ENCODE results near the gene TAX1BP1.
A peak's percentile ranks its signal among the peaks of the same experiment; 100 is the strongest.
"Not testable (repeated sequence)": the region's sequence is repeated elsewhere in the genome, so short reads cannot be mapped to it uniquely, and the experiment has no call there.

The TAX1BP1 gene

DNA sequence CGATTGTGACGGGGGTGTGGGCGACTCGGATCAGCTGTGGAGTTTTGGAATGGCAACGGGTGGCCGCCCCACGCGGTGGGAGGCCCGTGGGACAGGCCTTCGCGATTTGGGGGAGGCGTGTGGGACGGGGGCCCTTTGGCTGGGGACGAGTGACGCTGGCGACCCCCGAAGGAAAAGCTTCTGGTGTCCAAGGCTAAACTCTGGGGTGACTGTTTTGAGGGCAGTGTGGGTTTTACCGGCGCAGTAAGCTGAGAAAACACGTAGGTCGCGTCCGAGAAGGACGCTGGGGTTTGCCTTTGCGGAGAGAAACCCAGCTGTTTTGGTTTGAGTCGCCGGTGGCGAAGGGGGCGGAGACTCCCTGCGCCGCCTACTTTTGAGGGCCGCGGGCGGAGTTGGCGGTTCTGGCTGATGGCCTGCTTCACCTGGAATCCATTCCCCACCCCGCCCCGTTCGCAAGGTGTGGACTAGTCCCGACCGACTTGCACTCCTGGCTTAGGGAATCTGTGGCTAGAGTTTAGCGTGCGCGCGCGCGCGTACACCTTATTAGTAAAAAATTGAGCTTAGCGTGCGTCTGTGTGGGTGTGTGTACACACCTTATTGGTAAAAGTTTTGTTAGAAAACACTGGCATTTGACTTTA lies 606 bp downstream of the TAX1BP1 start:
- DNase-seq, result peak; percentile 22

- DNase-seq, result not testable (repeated sequence)
Observed at GRCh38 chr7:27742091-27742710, 2.2 kb downstream of the TAX1BP1 start.

DNA sequence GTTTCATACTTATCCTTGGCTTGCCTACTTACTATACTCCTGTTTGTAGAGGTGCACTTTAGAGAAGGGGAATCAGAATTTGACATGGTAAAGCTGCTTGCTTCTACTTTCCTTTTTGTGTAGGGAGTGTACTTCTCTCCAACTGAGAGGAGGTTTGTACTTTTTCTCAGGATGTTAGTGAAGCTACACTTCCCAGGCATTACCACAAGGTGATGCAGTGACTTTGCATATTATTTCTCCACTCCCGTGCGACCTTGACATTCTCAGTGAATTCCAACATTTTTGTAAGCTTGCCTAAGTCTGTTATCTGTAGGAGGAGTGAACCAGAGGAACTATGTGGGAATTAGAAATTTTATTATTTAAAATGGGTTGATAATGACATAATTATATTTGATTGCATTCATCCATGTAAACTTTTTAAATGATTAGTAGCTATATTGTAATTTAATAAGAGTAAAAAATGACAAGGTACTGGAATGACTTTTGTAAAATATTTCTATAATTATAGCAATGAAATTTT lies 5.2 kb downstream of the TAX1BP1 start:
- no peak for DNase-seq

DNA sequence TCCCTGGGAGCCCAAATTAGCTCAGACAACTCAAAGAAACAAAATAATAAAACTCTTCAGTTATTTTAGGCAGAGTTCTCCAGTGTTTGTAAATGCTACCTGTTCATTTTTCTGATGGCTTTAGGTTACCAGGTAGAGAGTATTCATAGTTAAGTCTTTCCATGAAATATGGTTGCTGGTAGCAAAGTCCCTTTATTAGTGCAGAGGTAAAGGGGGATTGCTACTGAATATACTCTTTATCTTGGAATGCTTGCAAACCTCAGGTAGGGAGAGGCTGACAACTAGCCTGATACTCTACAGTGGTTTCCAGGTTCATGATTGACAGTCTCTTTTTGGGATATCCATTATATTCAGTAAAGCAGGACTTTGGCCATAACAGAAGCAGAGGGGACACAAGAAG lies 6.5 kb downstream of the TAX1BP1 start:
- DNase-seq, result no peak

GRCh38 chr7:27746978-27747377 lies 7.0 kb downstream of the TAX1BP1 start:
- no peak for DNase-seq

DNA sequence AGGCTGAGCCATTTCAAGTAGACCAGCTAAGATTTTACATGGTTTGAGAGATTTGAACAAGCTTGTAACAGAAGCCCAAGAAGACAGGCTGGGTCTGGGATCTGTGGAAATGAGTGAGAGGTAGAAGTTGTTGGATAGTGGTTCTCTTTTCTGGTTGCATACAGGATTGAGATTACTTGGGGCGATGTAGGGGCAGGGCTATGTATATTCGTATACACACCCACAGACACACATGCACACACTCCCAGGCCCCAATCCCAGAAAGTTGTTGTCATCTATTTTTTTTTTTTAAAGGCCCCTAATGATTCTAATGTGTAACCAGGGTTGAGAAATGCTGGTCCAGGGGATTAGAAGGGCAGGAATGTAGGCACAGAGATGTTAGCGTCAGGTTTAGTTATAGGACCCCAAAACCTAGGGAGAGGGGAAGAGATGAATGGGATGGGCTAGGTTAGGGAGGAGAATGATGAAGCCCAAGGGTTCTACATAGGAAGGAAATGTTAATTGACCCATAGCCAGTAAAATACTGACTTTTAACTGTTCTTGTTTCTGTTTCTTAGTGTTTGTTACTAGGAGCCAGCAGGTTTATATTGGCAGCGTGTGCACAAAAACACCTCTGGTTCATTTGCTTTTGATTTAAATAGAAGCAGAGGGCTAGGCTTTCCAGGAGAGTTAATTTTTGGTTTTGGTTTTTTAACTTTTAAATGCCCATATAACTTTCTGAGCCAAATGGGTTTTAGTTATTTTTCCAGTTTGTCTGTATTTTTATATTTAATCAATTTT lies 7.8 kb downstream of the TAX1BP1 start:
- DNase-seq, result no peak

DNA sequence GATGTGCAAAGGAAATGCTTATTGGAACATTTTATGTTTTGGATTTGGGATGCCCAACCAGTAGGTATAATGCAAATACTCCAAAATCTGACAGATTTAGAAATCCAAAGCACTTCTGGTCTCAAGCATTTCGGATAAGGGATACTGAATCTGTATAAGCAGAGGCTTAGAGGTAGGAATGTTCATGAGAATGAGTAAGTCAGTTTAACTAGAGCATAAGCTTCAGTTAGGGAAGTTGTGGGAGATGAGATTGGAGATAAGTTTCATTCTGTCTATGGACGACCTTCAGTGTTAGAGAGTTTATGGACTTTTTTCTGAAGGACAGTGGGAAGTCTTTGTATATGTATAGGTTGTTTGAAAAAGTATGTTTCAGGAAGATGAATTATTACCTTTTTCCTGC lies 10.4 kb downstream of the TAX1BP1 start:
- DNase-seq, result no peak

DNA sequence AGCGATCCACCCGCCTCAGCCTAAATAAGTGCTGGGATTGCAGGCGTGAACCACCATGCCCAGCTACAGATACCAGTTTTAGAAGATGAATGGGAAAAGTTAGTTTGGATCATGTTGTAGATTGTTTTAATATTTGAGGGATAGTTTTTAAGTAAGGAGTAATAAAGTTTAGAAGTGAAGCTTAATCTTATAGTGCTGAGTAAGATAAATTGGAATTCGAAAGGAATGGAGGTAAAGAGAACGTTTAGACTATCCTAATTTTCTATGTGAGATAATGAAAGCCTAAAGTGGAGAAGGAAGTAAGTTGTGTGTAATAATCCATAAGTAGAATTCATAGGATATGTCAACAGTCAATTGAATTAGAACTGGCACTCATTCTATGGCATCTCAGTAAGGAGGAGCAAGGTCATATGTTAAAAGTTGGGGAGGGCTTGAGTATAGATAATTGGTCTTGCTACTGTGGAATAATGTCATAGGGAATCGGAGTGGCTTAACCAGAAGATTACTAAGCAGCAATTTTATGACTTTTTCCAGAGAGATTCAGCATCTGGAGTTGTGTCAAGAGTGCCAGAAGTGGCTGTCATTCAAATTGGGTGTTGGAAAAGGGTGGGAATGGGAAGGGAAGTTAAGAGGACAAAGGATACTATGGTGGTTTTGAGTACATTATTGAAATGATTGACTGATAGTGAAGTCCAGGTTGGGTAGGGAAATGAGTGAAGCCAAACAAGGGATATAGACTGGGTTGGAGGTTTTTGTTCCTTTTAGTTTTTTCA lies 12.1 kb downstream of the TAX1BP1 start:
- peak; percentile 63 for DNase-seq

- DNase-seq, result no peak
Observed at GRCh38 chr7:27753863-27754262, 13.9 kb downstream of the TAX1BP1 start.

GRCh38 chr7:27756298-27756697 lies 16.3 kb downstream of the TAX1BP1 start:
- DNase-seq, result no peak

DNA sequence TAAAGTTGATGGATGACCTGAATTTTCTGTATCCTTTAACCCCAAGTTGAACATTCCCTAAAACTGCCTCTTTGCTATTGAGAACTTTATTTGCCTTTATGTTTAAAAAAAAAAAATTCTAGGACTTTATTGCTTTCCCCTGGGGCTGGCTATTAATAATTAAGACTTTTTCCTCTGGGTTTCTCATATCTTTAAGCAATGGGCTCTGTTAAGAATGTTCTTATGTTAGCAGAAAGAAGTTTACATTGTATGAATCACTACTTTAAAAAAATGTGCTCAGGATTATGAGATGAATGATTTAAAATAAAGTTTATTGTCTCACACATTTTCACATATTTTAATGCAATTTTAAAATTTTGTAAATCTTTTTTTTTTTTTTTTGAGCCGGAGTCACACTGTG lies 19.5 kb downstream of the TAX1BP1 start:
- DNase-seq, result no peak

DNA sequence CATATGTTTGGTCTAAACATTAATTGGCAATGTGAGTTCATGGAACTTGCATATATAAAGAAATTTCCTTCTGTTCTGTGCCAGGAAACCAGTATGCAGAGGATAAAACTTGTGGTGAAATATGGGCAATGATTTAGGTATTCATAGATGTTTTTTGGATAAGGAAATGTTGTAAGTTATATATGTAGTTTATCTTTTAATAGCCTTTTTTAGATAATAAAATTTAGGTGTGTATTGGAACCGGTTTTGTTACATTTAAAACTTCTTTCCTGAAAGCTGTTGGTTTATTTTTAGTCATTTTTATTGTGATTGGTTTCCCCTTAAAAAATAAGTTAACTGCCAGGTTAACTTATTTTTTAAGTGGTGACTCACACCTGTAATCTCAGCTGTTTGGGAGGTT lies 22.1 kb downstream of the TAX1BP1 start:
- DNase-seq, result no peak

GRCh38 chr7:27763983-27764508 lies 24.1 kb downstream of the TAX1BP1 start:
- no peak for DNase-seq

DNA sequence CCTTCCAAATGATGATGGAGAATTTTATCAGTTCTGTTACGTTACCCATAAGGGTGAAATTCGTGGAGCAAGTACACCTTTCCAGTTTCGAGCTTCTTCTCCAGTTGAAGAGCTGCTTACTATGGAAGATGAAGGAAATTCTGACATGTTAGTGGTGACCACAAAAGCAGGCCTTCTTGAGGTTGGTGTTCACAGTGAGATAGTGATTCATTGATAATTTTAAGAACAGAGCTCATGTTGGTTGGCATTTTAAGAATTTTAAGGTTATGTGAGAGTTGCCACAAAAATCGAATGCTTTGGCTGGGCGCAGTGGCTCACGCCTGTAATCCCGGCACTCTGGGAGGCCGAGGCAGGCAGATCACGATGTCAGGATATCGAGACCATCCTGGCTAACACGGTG lies 25.9 kb downstream of the TAX1BP1 start:
- DNase-seq, result no peak

- DNase-seq, result no peak
Observed at GRCh38 chr7:27767374-27767773, 27.4 kb downstream of the TAX1BP1 start.

DNA sequence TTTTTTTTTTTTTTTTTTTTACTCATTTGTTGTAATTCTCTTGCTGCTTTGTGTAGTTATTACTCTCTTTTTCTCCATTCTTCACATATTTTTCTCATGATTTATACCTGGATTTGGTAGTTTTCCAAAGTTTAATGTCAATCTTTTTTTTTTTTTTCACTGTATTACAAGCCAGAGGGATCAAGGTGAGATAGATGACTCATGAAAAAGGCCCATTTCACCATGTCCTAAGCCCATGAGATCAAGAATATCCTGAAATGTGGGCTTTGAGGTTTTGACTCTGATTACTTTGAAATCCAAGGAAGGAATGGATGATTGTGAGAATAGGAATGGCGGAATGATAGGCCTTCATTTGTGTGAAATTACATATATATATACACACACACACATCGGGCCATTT lies 31.1 kb downstream of the TAX1BP1 start:
- DNase-seq, result no peak

DNA sequence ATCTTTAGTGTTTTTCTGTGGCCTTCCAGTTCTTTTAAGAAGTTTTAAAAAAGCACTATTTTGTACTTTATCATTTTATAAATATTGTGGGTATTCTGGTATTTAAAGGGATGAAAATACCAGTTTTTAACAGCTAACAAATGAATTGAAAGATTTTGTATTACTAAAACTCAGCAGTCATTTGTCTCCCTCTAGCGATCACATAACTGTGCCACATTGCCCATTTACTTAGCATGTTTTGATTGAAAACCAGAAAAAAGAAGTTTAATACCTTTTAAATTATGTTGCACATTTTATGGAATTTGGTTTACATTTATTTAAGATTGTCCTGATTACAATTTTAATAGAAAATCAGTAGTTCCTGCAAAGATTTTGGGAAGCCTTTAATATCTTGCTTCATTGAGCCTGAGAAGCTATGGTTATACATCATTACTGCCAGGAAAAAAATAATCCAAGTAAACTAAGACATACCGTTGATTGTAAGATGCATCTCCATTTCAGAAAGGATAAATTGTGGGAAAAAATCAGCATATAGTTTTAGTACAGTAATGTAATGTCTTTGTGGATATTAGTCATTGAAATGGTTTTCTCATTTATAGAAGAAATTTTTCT lies 34.9 kb downstream of the TAX1BP1 start:
- no peak for DNase-seq

- DNase-seq, result no peak
Observed at GRCh38 chr7:27775782-27776181, 35.8 kb downstream of the TAX1BP1 start.

- no peak for DNase-seq
Observed at GRCh38 chr7:27777662-27778061, 37.7 kb downstream of the TAX1BP1 start.

DNA sequence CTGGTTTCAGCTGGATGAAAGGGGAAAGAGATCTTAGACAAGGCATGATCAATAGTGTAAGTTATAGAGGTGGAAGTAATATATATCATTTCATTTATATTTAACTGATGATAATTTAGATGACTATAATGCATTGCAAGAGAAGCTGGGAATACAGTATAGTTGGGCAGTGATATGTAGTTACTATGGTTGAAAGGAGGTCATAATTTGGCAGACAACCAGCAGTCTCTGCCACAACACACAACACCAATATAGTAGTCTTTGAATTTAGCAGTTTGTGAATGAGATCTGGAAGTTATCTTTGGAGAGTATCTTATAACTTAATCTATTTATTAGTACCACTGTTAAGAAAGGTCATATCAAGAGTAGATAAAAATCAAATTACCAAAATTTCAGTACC lies 39.9 kb downstream of the TAX1BP1 start:
- no peak for DNase-seq

DNA sequence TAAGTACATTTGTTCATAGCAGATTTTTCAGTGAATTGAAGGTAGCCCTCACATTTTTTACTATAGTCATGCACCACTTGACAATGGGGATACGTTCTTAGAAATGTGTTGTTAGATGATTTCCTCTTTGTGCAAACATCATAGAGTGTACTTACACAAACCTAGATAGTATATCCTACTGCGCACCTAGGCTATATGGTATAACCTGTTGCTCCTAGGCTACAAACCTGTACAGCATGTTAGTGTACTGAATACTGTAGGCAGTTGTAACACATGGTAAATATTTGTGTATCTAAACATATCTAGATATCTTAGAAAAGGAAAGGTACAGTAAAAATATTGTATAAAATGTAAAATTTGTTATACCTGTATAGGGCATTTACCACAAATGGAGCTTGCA lies 41.2 kb downstream of the TAX1BP1 start:
- DNase-seq, result no peak

- no peak for DNase-seq
Observed at GRCh38 chr7:27782849-27783248, 42.9 kb downstream of the TAX1BP1 start.

Data from NCI-H2227 treated with DMSO at 0.1 percent for 48 hours (cell line).